A673 (cell line): Measurements from ENCODE around the gene FRMD4B. TPM values are rescaled to one million over a fixed set of nuclear protein-coding genes. Genes with fewer than 3 reads are reported as not detected.

Experiments used
- BruUV-seq: library from RNA; stranded (reverse); fragments of 400-500 nt; replicated peaks from 2 replicates; lab custom pipeline; 2021; lab: Mats Ljungman, UMichigan
- CTCF ChIA-PET: fragments of 300-600 bp; sonication (Branson Sonifier 250); formaldehyde crosslinking; loops from one replicate; lab custom pipeline; 2022; ENCODE audit warnings: antibody characterized with exemption; lab: Charles Lee
- POLR2A ChIA-PET: fragments of 300-600 bp; sonication (Branson Sonifier 250); formaldehyde crosslinking; loops from one replicate; lab custom pipeline; 2022; ENCODE audit warnings: antibody characterized with exemption; ENCODE audit not compliant: low non-redundant PET; lab: Charles Lee
- DNase-seq: peaks from one replicate; pipeline ENCODE4 v3.0.0-alpha.2; 2015; ENCODE audit warnings: low spot score
- H3K27ac ChIP-seq: fragments of 200-600 bp; sonication (generic); 2 replicates; pipeline ENCODE4 v1.5.1; 2016; ENCODE audit warnings: mixed run types, low read depth, mild to moderate bottlenecking, mixed read lengths, antibody characterized with exemption, low read length; ENCODE audit not compliant: poor library complexity, severe bottlenecking
- H3K27me3 ChIP-seq: fragments of 200-600 bp; sonication (generic); replicated peaks from 2 replicates; pipeline ENCODE4 v1.6.1; 2017; ENCODE audit warnings: mixed run types, low read depth, mild to moderate bottlenecking, mixed read lengths, antibody characterized with exemption, low read length; ENCODE audit not compliant: insufficient read depth, poor library complexity
- H3K36me3 ChIP-seq: fragments of 200-600 bp; sonication (generic); 2 replicates; pipeline ENCODE4 v1.6.1; 2016; ENCODE audit warnings: mixed run types, mild to moderate bottlenecking, mixed read lengths, antibody characterized with exemption, low read length; ENCODE audit not compliant: insufficient read depth, poor library complexity, severe bottlenecking
- H3K4me1 ChIP-seq: fragments of 200-600 bp; sonication (generic); 2 replicates; pipeline ENCODE4 v1.6.1; 2017; ENCODE audit warnings: mixed run types, mild to moderate bottlenecking, mixed read lengths, antibody characterized with exemption, low read length; ENCODE audit not compliant: insufficient read depth, poor library complexity, severe bottlenecking
- H3K4me3 ChIP-seq: fragments of 200-600 bp; sonication (generic); 2 replicates; pipeline ENCODE4 v1.5.1; 2016; ENCODE audit warnings: low read depth, mixed run types, mild to moderate bottlenecking, mixed read lengths, low read length; ENCODE audit not compliant: poor library complexity, severe bottlenecking
- H3K9me3 ChIP-seq: fragments of 200-600 bp; sonication (generic); 2 replicates; pipeline ENCODE4 v1.6.1; 2016; ENCODE audit warnings: mixed run types, low read depth, mild to moderate bottlenecking, mixed read lengths, antibody characterized with exemption, low read length; ENCODE audit not compliant: poor library complexity, severe bottlenecking
- CTCF ChIP-seq: fragments of 300-800, 200-600 bp; sonication (generic); conservative IDR thresholded peaks from 2 replicates; pipeline ENCODE4 v1.5.1; 2017; ENCODE audit warnings: low read depth, mild to moderate bottlenecking, antibody characterized with exemption, low read length, moderate library complexity, mixed read lengths
- EZH2 ChIP-seq: fragments of 200-600 bp; sonication (generic); IDR thresholded peaks from 2 replicates; pipeline ENCODE4 v1.6.1; 2017; ENCODE audit warnings: borderline replicate concordance, low read depth, mild to moderate bottlenecking, mixed read lengths, antibody characterized with exemption, low read length; ENCODE audit not compliant: poor library complexity, severe bottlenecking
- intact Hi-C: fragments of 100-400 bp; cut with micrococcal nuclease; formaldehyde crosslinking; loops from one replicate; pipeline ENCODE4 v1.10.0; 2022; ENCODE audit not compliant: unreplicated experiment
- total RNA-seq: library from RNA; stranded (reverse); gene quantifications from 2 replicates; pipeline ENCODE4 v1.2.3, GENCODE V29; 2021

The FRMD4B gene
- total RNA-seq, 1 experiment from 2014 or later = 0.21 TPM

GRCh38 chr3:69339760-69340159, 46.1 kb downstream of the FRMD4B start:
- TF ChIP-seq EZH2 = no peak
- no peak for TF ChIP-seq CTCF
- H3K4me3 ChIP-seq = no peak overlapping the region
- POLR2A ChIA-PET = no interaction called here
- intact Hi-C loops = no loop called here
- CTCF ChIA-PET = no interaction called here
- H3K9me3 ChIP-seq = no peaks in the 10 kb centered on the region
- no peak overlapping the region for H3K27ac ChIP-seq
- H3K36me3 ChIP-seq = no peaks in the 10 kb centered on the region
- no peak for DNase-seq
- no peaks in the 10 kb centered on the region for H3K4me1 ChIP-seq
- no peaks in the 10 kb centered on the region for H3K27me3 ChIP-seq
- no TSS peak for BruUV-seq

GRCh38 chr3:69338911-69339310, 47.0 kb downstream of the FRMD4B start:
- intact Hi-C loops = no loop called here
- ChIA-PET CTCF (no interaction called here), POLR2A (no interaction called here)
- Histone ChIP-seq H3K4me3 (no peak overlapping the region), H3K36me3 (no peaks in the 10 kb centered on the region), H3K4me1 (no peaks in the 10 kb centered on the region), H3K9me3 (no peaks in the 10 kb centered on the region), H3K27me3 (no peaks in the 10 kb centered on the region), H3K27ac (no peak overlapping the region)
- DNase-seq = no peak
- no TSS peak for BruUV-seq
- TF ChIP-seq EZH2 (no peak), CTCF (no peak)

- no peak overlapping the region for H3K4me3 ChIP-seq
- BruUV-seq = no TSS peak
- intact Hi-C loops = no loop called here
- ChIA-PET POLR2A (no interaction called here), CTCF (no interaction called here)
- TF ChIP-seq CTCF (no peak), EZH2 (no peak)
- no peaks in the 10 kb centered on the region for H3K36me3 ChIP-seq
- no peak for DNase-seq
- H3K9me3 ChIP-seq = no peaks in the 10 kb centered on the region
- H3K4me1 ChIP-seq = no peaks in the 10 kb centered on the region
- no peaks in the 10 kb centered on the region for H3K27me3 ChIP-seq
- no peak overlapping the region for H3K27ac ChIP-seq
Measured at GRCh38 chr3:69332934-69333333, 53.0 kb downstream of the FRMD4B start.
